ENCODE data around the gene PRR27. TPM values are rescaled to one million over a fixed set of nuclear protein-coding genes. Genes with fewer than 3 reads are reported as not detected.

PRR27 gene
- total RNA-seq, result not detected

DNA sequence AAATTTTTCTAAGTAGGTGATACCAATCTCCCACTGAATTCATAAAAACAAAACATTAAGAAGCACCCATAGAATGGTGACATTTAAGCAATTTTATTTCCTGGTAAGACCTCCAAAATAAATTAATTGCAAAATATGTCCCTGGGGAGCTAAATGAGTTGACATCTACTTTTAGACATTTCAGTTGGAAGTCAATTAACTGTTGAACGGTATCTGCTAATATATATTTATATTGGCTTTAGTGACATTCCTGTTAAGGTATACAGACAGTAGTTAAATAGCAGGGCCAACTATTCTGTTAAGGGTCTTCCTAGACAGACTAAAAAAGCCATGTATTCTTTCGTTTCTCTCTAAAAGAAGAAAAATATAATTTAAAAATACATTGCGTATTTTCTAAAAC is at the start of gene PRR27:
Gene PRR27 (plus strand): TSS at position 301 of the 400 bp plus-strand sequence. CDS start 139 bp downstream, outside the sequence.
- DNase-seq, result no peak
- TF ChIP-seq POLR2A (IDR thresholded peaks at IDR 0.05) (no peak), EP300 (IDR thresholded peaks at IDR 0.05) (no peak), POLR2AphosphoS5 (IDR thresholded peaks at IDR 0.05) (no peak), CTCF (IDR thresholded peaks at IDR 0.05) (no peak)
- ATAC-seq (ENCODE audit: low FRiP score in 2 of 2), result no peak
- Histone ChIP-seq H3K4me1 (no peaks in the 10 kb centered on the region), H3K4me3 (no peak within 1 kb of the TSS), H3K27me3 (no peaks in the 10 kb centered on the region), H3K9me3 (no peaks in the 10 kb centered on the region), H3K27ac (no peak within 1 kb of the TSS), H3K36me3 (no peaks in the 10 kb centered on the region)
- WGBS, 2 donors, result 81 to 87% methylated on average over 3 of the region's 3 CpGs

- ATAC-seq (ENCODE audit: low FRiP score in 2 of 2), result no peak
- no peak for DNase-seq
- H3K27me3 ChIP-seq, result no peaks in the 10 kb centered on the region
- no peaks in the 10 kb centered on the region for H3K9me3 ChIP-seq
- TF ChIP-seq POLR2AphosphoS5 (IDR thresholded peaks at IDR 0.05) (no peak), EP300 (IDR thresholded peaks at IDR 0.05) (no peak)
- no peaks in the 10 kb centered on the region for H3K4me1 ChIP-seq
- H3K27ac ChIP-seq, result no peak overlapping the region
- no peaks in the 10 kb centered on the region for H3K36me3 ChIP-seq
- H3K4me3 ChIP-seq, result no peak overlapping the region
These were observed 43.1 kb upstream of the PRR27 start for GRCh38 chr4:70110917-70111316.

GRCh38 chr4:70113656-70114055 is 40.4 kb upstream of the PRR27 start:
- Histone ChIP-seq H3K4me1 (no peaks in the 10 kb centered on the region), H3K36me3 (no peaks in the 10 kb centered on the region), H3K4me3 (no peak overlapping the region), H3K27me3 (no peaks in the 10 kb centered on the region), H3K27ac (no peak overlapping the region), H3K9me3 (no peaks in the 10 kb centered on the region)
- WGBS, 2 donors, result 86 to 88% methylated on average over 1 of the region's 1 CpG
- no peak for TF ChIP-seq POLR2A (IDR thresholded peaks at IDR 0.05)
- TF ChIP-seq POLR2AphosphoS5 (IDR thresholded peaks at IDR 0.05), result no peak
- TF ChIP-seq EP300 (IDR thresholded peaks at IDR 0.05), result no peak
- TF ChIP-seq CTCF (IDR thresholded peaks at IDR 0.05), result no peak
- DNase-seq, result no peak
- no peak for ATAC-seq (ENCODE audit: low FRiP score in 2 of 2)

- Histone ChIP-seq H3K36me3 (no peaks in the 10 kb centered on the region), H3K4me3 (no peak overlapping the region), H3K27ac (no peak overlapping the region), H3K27me3 (no peaks in the 10 kb centered on the region), H3K9me3 (no peaks in the 10 kb centered on the region), H3K4me1 (no peaks in the 10 kb centered on the region)
- TF ChIP-seq CTCF (IDR thresholded peaks at IDR 0.05) (no peak), EP300 (IDR thresholded peaks at IDR 0.05) (no peak), POLR2A (IDR thresholded peaks at IDR 0.05) (no peak), POLR2AphosphoS5 (IDR thresholded peaks at IDR 0.05) (no peak)
- ATAC-seq (ENCODE audit: low FRiP score in 2 of 2) (no peak), DNase-seq (no peak)
- WGBS, 2 donors, result 64 to 73% methylated on average over 2 of the region's 2 CpGs
These were observed 39.9 kb upstream of the PRR27 start for GRCh38 chr4:70114096-70114495.

- Histone ChIP-seq H3K36me3 (no peaks in the 10 kb centered on the region), H3K4me3 (no peak overlapping the region), H3K27ac (no peak overlapping the region), H3K27me3 (no peaks in the 10 kb centered on the region), H3K9me3 (no peaks in the 10 kb centered on the region), H3K4me1 (no peaks in the 10 kb centered on the region)
- TF ChIP-seq POLR2AphosphoS5 (IDR thresholded peaks at IDR 0.05) (no peak), CTCF (IDR thresholded peaks at IDR 0.05) (no peak), POLR2A (IDR thresholded peaks at IDR 0.05) (no peak), EP300 (IDR thresholded peaks at IDR 0.05) (no peak)
- 92 to 100% methylated on average over 1 of the region's 1 CpG for WGBS, 2 donors
- no peak for ATAC-seq (ENCODE audit: low FRiP score in 2 of 2)
- DNase-seq, result no peak
These were observed 33.7 kb upstream of the PRR27 start for GRCh38 chr4:70120323-70120722.
